SH-SY5Y (cell line): ENCODE results near the gene CDC5L.

Experiments used
- GATA2 ChIP-seq: IDR thresholded peaks from 2 replicates; pipeline ENCODE4 v1.6.1; 2011; ENCODE audit warnings: mild to moderate bottlenecking, low read depth, low read length
- GATA3 ChIP-seq: IDR thresholded peaks from 2 replicates; pipeline ENCODE4 v1.6.1; 2011; ENCODE audit warnings: low read depth, mild to moderate bottlenecking, low read length, moderate library complexity

- TF ChIP-seq GATA3 (no peak), GATA2 (no peak)
Observed at GRCh38 chr6:44404715-44405099, 17.2 kb downstream of the CDC5L start.
